GM21529 (cell line): Measurements from ENCODE around the gene SOCS6.
A peak's percentile ranks its signal among the peaks of the same experiment; 100 is the strongest.
"Not testable (repeated sequence)": the region's sequence is repeated elsewhere in the genome, so short reads cannot be mapped to it uniquely, and the experiment has no call there.

Experiments
- ATAC-seq: cut with Tn5 transposase; IDR thresholded peaks from one replicate; pipeline ENCODE4 v1.9.1; 2021; ENCODE audit not compliant: unreplicated experiment

The SOCS6 gene, protein sequence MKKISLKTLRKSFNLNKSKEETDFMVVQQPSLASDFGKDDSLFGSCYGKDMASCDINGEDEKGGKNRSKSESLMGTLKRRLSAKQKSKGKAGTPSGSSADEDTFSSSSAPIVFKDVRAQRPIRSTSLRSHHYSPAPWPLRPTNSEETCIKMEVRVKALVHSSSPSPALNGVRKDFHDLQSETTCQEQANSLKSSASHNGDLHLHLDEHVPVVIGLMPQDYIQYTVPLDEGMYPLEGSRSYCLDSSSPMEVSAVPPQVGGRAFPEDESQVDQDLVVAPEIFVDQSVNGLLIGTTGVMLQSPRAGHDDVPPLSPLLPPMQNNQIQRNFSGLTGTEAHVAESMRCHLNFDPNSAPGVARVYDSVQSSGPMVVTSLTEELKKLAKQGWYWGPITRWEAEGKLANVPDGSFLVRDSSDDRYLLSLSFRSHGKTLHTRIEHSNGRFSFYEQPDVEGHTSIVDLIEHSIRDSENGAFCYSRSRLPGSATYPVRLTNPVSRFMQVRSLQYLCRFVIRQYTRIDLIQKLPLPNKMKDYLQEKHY

DNA sequence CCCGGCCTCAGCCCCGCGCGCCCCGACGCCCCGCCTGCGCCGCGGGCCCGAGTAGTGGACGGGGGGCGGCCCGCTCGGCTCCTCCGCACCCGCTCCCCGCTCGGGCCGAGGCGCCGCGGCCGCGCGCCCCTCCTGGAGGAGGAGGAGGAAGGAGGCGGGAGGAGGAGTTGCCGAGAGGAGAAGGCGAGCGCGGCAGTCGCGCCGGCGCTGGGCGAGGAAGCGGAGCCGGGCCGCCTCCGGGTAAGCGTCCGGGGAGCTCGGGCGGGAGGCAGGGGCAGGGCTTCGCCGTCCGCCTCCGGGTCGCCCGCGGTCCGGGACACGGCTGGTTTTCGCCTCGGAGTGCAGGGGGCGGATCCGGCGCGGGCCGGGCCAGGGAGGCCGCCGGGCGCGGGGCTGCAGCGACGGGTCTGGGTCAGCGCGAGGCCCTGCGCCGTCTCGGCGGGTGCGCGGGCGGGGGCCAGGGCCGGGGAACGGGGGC lies at the start of gene SOCS6:
TSS of gene SOCS6 (plus strand) at position 195 of the 478 bp plus-strand sequence. CDS start 35,624 bp downstream, outside the sequence.
- ATAC-seq = peak; percentile 71

DNA sequence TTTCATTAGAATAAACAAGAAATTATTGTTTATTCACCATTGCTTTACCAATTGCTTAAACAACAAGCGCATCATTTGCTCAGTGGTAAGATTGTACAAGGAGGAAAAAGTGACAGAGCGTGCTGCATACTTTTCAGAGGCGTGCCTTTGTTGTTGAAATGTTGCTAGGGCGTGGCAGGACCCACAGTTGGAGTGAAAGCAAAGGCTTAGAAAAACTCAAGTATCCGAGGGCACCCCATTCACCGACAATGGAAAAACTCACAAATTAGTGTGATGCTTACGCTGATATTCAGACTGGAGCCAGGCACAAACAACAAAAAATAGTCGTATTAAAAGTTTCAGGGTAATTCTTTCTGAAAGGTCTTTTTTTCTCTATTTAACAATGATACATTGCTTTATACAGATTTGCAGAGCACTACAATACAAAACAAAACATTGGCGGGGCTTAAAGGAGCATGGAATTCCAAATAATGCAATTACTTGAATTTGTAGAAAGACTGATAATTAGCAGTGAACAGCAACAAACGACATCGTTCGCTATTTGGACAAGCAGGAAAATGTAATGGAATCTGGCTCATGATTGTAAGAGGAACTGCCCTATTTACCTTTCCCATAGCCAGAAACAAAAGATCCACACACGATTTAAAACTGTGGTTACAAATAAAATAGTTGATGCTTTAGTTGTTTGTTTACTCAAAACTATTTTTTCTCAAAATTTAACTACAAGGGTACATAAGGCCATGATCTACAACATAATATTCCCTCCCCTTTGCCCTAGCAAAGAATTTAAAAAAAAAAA lies 45.5 kb upstream of the SOCS6 start:
- no peak for ATAC-seq

DNA sequence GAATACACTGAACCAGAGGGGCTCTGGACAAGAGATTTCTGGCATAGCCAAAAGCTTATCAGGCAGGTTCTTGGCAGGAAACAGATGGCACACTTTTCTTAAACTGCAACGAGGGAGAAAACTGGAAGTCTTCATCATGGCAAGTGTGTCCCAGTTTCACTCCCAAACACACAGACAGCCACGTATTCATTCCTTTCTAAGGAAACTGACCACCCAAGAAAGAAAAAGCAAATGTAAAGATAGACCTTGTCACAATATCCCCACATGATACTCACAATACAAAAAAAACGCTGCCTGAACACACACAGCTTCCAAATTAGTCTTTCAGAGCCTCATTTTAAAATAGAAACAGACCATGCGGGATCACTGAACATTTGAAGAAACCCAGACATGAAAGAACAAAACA lies 42.8 kb upstream of the SOCS6 start:
- ATAC-seq = no peak

DNA sequence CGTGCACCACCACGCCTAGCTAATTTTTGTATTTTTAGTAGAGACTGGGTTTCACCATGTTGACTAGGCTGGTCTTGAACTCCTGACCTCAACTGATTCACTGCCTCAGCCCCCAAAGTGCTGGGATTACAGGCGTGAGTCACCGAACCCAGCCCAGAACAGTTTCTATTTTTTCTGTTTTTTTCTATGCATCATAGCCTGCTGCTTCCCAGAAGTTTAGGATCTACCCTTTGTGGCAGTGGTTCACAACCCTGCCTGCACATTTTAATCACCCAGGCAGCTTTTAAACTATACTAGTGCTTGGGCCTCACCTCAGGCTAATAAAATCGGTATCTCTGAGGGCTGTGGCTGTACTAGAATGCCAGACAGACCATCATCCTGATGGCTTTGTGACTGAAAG lies 39.7 kb upstream of the SOCS6 start:
- ATAC-seq = no peak

DNA sequence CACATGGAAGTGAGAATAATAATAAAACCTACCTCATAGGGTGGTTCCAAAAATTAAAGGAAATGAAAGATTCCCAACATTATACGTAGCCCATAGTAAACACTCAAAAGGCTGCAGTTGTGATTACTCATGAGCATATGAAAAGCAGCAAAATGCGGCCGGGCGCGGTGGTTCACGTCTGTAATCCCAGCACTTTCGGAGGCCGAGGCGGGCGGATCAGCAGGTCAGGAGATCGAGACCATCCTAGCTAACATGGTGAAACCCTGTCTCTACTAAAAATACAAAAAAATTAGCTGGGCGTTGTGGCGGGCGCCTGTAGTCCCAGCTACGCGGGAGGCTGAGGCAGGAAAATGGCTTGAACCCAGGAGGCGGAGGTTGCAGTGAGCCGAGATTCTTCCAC lies 39.0 kb upstream of the SOCS6 start:
- ATAC-seq = not testable (repeated sequence)

DNA sequence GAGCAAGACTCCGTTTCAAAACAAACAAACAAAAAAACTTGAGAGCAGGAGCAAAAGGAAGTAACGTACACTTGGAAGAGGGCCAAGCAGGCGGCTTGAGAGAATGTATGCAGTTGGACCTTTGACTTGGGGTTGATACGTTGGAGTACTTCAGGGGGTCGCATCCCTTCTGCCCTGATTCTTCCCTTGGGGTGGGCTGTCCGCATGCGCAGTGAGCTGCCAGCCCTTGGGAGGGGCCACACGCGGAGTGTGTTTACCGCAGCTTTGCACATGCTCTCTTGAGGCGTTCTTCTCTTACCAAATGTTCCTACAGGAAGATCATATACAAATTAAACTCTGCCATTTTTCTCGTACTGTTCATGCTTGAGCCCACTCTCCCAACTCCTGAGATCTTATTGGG lies 38.1 kb upstream of the SOCS6 start:
- ATAC-seq = no peak

DNA sequence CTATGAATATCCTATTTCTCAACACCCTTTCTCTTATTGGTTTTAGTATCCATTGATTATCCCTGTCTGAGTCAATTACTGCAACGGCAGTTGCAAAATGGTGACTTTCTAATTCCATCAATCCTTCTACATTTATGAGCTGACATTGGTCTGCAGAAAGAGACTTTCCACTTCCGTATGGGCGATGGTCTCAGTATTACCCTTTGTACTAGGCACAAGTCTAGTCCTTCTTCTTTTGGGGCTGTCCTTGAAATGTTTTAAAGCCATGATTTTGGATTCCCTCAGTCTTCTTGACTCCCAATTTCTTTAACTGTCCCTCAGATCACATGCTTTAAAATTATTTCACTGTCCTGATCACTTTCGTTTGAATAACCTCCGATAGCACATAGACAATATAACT lies 32.7 kb upstream of the SOCS6 start:
- ATAC-seq = no peak

DNA sequence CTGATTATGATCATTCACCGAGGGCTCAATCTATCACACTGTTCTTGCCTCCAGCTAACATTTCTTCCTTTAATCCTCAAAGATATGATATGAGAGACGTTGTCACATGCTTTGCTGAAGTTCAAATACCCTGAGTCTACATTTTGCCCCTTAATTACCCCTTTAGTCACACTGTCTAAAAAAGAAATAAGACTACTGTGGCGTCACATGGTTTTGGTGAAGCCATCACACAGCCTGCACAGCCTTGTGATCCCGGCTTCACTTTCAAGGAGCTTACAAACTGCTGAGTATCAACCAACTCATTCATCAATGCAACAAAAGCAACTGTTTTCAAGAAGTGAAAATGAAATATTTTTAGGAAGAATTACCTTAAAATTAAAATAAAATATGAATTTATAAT lies 31.9 kb upstream of the SOCS6 start:
- ATAC-seq = no peak

DNA sequence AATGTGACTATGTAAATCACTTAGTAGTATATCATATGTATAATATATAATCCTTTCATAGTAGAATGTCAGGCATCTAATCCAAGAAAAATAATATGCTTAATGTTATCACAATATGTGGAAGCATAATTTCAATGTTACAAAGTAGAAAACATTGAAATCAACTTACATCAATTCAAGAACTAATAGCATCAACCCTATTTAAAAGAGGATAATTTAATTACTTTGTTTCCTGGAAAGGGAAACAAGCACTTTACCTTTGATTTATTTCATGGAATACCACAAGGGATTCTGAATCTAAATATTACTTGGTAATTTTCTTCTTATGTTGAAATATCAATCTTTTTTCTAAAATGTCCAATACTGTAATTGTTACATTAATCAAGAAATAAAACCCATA lies 30.6 kb upstream of the SOCS6 start:
- no peak for ATAC-seq

DNA sequence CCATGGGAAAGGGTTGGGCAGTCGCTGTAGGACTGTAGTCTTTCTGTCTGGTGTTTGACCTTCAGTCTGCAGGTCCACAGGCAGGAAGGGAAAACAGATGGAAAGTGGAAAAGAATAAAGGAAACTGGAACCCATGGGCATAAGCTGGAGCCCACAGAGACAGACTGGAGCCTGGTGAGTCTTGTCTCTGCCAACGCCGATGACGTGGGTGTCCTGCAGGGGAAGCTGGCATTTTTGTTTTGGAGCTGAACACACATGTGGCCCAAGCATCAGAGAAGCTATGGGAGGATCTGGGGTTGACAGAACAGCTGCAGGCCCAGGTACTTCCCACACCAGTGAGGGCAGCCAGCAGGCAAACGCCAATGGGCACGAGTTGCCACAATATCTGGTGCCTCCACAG lies 28.2 kb upstream of the SOCS6 start:
- ATAC-seq = no peak

DNA sequence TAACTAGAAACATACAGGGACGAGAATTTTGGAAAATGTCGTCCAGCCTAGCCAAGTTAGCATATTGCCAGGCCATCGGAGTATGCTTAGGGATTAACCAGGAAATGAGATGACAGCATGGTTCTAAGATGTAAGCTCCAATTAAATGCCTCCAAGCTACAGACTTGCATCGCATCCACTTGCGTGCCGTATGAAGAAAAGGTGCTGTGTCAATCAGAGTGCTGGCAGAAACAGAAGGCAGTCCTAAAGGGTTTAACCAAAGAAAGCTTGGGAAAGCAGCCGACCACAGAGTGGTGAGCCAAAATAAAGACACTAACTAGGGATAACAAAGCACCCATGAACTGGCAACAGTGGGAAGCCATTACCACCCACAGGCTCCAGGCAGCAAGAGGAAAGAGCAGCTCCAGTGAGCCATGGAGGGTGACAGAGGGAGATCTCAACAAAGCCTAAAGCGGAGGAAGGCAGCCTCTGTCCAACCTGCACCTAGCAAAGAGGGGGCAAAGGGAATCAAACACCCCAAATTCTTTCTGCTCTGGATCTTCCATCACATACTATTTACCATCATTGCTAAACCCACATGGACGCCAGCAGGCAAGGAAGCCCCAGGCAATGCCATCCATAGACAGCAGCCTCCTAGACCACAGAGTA lies 27.6 kb upstream of the SOCS6 start:
- ATAC-seq = no peak

DNA sequence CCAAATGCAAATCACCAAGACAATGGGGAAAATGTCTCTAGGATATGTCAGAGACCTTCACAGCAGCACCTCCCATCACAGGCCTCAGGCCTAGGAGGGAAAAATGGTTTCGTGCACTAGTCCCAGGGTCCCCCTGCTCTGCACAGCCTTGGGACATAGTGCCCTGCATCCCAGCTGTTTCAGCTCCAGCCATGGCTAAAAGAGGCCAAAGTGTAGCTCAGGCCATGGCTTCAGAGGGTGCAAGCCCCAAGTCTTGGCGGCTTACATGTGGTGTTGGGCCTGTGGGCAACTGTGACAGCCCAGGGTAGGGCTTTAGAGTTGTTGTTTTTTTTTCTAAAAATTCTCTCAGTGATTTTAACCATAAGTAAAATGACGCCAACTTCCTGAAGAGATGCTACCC lies 25.5 kb upstream of the SOCS6 start:
- ATAC-seq = no peak

DNA sequence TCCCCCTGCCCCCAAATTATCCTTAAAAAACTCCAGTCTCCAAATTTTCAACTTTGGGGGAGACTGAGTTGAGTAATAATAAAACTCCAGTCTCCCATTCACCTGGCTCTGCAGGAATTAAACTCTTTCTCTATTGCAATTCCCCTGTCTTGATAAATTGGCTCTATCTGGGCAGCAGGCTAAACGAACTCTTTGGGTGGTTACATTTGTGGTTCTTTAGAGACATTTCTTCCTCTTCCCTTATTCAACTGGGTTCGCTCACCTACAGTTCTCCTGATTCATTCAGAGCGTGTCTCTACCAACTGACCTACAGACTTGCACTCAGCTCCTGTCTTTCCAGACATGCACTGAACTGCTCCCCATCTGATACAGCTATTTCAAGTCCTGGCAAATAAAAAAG lies 17.1 kb upstream of the SOCS6 start:
- no peak for ATAC-seq

DNA sequence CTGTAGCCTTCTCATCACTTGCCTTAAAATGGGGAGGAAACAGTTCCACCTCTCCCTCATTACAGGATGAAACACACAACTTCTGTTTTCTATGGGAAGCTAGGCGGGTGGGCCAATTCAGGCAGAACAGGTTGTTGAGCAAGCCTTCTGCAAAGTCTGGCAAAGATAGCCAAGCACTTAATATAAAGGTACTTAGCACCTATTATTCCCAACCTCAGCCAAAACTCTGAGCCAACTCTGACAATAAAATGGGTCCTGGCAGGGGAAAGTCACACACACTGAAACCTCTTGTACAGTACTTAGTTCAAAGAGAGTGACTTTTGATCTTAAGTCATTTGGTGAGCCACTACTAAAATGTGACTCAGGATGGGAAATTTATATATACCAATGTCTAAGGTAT lies 15.8 kb upstream of the SOCS6 start:
- no peak for ATAC-seq

DNA sequence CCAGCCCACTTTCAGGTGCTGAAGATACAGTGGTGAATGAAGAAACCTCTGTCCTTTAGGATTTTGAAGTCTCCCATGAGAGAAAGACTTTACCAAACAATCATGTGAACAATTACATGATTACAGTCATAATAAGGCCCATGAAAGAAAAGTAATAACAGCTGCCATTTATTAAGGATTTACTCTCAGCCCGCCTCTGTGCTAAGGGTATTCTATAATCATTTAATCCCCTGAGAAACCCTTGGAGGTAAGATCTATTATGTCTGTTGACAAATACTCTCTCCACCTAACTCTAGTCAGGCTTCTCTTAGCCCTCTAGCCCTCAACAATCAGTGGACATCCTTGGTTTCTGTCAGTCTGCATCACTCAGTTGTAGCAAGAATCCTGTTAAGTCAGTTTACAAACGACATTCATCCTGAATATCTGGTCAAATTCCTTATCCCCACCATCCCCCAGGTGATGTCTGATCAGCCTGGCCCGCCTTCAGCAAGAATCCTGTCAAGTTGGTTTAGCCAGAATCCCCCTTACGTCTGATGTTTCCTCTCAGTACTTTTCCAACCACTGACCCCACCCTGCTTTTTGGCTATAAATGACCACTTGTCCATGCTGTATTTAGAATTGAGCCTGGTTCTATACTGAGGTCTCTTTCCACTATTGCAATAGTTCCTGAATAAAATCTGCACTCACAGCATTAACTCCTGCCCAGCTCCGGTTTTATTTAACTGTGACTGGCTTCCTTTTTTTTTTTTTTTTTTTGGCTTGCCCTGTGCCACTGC lies 12.2 kb upstream of the SOCS6 start:
- no peak for ATAC-seq

DNA sequence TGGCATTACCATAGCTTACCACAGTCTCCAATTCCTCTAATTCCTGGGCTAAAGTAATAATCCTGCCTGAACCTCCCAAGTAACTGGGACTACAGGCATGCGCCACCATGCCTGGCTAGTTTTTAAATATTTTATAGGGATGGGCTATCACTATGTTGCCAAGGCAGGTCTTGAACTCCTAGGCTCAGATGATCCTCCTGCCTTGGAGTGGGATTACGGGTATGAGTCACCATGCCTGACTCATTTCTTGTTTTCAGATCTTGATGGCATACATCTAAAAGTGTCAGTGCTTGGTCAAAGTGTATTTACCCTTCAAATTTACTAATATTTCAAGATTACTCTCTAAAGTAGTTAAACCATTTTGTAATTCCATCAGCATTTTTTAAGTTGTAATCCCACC lies 9.4 kb upstream of the SOCS6 start:
- no peak for ATAC-seq

DNA sequence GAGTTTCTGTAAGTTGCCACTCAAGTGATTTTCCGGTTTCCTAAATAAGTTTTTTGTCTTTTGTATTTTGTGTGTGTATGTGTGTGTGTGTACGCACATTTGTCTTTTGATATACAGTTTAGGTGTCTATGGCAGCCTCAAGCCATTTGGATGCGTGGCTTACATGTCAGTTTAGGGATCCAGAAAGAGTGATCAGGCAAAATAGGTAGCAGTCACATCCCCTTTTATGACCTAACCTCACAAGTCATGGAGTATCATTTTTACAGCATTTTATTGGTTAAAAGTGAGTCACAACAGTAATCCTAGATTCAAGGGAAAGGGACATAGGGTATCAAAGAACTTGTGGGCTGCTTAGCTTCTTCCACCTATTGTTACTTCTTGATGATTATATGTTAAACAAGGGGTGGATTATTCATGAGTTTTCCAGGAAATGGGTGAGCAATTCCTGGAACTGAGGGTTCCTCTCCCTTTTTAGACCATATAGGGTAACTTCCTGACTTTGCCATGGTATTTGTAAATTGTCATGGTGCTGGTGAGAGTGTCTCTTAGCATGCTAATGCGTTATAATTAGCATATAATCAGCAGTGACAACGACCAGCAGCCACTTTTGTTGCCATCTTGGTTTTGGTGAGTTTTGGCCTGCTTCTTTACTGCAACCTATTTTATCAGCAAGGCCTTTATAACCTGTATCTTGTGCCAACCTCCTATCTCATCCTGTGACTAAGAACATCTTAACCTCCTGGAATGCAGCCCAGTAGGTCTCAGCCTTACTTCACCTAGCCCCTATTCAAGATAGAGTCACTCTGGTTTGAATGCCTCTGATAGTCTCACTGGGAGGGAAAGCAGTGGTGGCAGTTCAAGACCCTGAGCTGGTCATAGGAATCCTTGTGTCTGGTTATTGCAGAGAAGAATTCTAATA lies 8.6 kb upstream of the SOCS6 start:
- ATAC-seq = no peak

DNA sequence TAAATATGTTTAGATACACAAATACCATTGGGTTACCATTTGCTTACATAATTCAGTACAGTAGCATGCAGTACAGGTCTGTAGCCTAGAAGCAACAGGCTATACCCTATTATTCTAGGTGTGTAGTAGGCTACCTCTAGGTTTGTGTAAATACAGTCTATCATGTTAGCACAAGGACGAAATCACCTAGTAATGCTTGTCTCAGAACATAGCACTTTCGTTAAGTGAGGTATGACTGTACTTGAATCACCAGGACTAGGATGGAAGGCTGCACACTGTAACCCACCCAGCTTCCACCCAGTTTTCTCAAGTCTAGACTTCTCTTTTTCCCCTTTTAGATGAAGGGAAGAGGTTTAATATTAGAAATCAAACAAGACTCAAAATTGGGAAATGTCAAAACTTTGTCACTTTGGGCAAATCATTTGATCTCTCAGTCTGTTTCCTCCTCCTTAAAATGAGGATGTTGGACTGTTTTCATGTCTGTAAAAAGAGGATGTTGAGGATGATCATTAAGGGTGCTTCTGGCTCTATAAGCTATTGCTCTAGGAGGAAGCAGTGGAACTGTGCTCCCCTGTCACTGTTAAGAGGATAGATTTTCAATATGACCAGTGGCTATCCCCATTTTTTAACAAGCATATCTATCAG lies 3.7 kb upstream of the SOCS6 start:
- ATAC-seq = no peak

DNA sequence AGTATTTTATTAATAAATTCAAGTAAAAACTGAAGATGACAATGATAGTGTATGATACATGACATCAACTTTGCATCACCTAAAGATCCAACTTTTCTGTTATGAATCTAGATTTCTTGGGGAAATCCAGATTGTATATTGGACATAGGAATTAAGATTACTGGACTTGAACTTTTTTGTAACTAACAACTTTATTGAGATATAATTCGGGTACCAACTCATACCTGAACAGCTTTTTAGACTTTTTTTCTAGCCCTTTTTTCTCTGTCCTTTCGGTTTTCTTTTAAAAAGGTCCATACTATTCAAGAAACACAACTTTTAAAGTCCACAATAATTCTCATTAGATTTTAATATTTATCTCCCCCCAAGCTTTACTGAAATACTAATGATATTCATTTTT lies 1.1 kb upstream of the SOCS6 start:
- no peak for ATAC-seq
